SKM-1 treated with dmso at 0.1 percent for 144 hours (cell line): ENCODE measurements around the gene MAN1C1.

ENCODE experiments used
- DNase-seq: peaks from one replicate; lab custom pipeline; 2025; ENCODE audit not compliant: unreplicated experiment; lab: John Stamatoyannopoulos, UW

MAN1C1 gene

GRCh38 chr1:25774206-25774803 is 157.7 kb downstream of the MAN1C1 start:
- DNase-seq, result no peak

- no peak for DNase-seq
Observed at GRCh38 chr1:25774921-25775771, 158.6 kb downstream of the MAN1C1 start.

GRCh38 chr1:25779388-25779787 is 162.8 kb downstream of the MAN1C1 start:
- DNase-seq, result no peak

- DNase-seq, result no peak
Observed at GRCh38 chr1:25779894-25780293, 163.3 kb downstream of the MAN1C1 start.

GRCh38 chr1:25780318-25781129 is 163.9 kb downstream of the MAN1C1 start:
- no peak for DNase-seq

- DNase-seq, result no peak
Observed at GRCh38 chr1:25781130-25781433, 164.5 kb downstream of the MAN1C1 start.

- DNase-seq, result no peak
Observed at GRCh38 chr1:25782608-25783201, 166.1 kb downstream of the MAN1C1 start.

- no peak for DNase-seq
Observed at GRCh38 chr1:25784575-25785051, 168.0 kb downstream of the MAN1C1 start.

- DNase-seq, result no peak
Observed at GRCh38 chr1:25785333-25786067, 168.9 kb downstream of the MAN1C1 start.

GRCh38 chr1:25786887-25787759 is 170.5 kb downstream of the MAN1C1 start:
- no peak for DNase-seq

- no peak for DNase-seq
Observed at GRCh38 chr1:25787760-25788166, 171.2 kb downstream of the MAN1C1 start.

- DNase-seq, result no peak
Observed at GRCh38 chr1:25790472-25790871, 173.9 kb downstream of the MAN1C1 start.

GRCh38 chr1:25792115-25792514 is 175.5 kb downstream of the MAN1C1 start:
- no peak for DNase-seq

- DNase-seq, result no peak
Observed at GRCh38 chr1:25793585-25794170, 177.1 kb downstream of the MAN1C1 start.

GRCh38 chr1:25794325-25794724 is 177.7 kb downstream of the MAN1C1 start:
- DNase-seq, result no peak

GRCh38 chr1:25795211-25795610 is 178.6 kb downstream of the MAN1C1 start:
- no peak for DNase-seq

- no peak for DNase-seq
Observed at GRCh38 chr1:25795946-25796810, 179.6 kb downstream of the MAN1C1 start.

GRCh38 chr1:25796811-25797458 is 180.3 kb downstream of the MAN1C1 start:
- DNase-seq, result peak; percentile 77
